MV-4-11 (cell line): ENCODE data around the gene LILRA6.
A peak's percentile ranks its signal among the peaks of the same experiment; 100 is the strongest.
"Not testable (repeated sequence)": the region's sequence is repeated elsewhere in the genome, so short reads cannot be mapped to it uniquely, and the experiment has no call there.

Experiments used
- DNase-seq: peaks from one replicate; lab custom pipeline; 2025; lab: John Stamatoyannopoulos, UW

LILRA6 gene

DNA sequence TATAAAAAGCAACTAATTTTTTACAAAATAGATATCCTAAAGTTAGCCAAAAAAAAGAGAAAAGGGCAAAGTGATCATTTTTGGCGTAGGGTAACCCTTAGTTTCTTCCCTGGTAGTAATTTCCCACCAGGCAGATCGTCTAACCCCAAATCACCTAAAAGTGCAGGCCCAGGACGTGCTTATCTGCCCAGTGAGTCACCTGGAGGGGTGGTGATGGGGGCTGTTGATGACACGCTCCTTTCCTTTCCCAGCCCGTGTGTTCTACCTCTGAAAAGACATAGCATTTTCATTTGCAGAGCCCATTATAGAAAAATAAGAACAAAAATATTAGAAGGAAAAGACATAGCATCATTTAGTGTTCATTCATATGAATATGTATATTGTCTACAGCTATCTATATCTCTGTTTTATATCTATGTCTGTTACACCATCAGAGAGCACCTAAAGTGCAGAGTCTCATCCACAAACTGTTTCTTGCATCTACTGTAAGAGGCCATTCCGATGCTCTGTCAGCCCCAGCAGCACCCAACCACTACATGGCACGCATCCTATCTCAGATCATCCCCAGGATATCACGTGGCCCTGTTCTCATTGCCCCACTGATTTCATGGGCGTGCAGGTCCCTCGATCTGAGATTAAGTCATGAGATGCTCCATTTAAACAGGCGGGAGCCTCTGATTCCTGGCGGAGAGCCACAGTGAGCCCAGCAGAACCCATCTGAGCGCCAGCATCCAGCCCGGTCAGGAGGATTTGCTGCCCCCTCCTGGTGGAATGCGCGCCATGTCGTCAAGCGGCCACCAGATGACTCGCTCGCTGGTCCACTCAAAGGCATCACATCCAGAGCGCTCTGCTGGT lies 11.3 kb downstream of the LILRA6 start:
- peak; percentile 63 for DNase-seq

DNA sequence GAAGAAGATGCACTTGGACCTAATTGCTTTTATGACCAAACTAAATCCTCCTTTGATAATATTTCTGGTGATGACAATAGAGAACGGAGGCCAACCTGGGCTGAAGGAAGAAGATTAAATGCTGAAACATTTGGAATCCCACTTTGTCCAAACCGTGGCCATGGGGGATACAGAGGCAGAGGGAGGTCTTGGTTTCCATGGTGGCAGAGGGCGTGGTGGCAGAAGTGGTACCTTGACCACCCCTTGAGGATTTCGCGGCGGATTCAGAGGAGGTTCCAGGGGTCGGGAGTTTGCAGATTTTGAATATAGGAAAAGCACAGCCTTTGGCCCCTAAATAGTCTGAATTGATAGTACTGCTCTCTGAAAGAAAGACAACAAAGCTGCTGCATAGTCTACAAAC lies 12.6 kb downstream of the LILRA6 start:
- no peak for DNase-seq

DNA sequence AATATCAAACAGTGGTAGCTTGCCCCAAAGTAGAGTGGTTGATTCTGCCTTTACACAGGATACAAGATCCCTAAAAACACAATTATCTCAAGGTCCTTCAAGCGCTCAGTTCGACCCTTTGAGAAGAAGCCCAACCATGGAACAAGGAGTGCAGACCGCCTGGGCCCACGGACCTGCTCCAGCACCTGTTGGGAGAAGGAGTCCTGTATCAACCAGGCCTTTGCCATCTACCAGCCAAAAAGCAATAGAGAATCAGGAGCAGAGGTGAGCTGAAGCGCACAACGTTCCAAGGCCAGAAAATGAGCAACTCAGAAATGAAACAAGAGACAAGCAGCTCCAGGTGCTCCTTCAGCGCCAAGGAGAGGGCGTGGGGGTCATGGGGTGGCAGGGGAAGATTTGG lies 13.4 kb downstream of the LILRA6 start:
- no peak for DNase-seq

DNA sequence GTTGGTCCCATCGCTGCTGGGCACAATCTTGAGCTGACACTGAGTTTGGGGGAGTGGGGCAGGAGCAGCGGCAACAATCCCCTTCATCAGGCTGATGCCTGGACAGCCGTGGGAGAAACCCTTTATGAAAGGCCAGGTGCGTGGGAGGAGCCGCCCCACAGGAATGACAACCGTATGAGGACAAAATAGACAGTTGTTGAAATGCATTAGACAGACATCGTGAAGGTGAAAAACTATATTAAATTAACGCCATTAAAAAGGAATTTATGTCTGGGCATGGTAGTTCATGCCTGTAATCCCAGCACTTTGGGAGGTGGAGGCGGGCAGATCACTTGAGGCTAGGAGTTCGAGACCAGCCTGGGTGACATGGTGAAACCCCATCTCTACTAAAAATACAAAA lies 18.0 kb downstream of the LILRA6 start:
- DNase-seq, result not testable (repeated sequence)

DNA sequence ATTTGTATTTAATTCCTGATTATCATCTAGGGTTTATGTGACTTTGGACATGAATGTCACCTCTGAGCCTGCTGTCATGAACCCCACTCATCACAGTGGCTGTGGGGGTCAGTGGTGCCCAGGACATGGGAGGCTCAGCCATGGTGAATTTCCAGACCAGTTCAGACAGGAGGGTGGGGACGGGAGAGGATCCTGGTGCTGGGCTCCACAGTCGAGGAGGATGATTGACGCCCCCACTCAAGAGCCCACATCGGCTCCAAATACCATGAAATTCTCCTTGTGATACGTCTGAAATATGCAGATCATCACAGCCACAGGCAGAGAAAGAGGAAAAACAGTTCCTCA lies 18.7 kb downstream of the LILRA6 start:
- DNase-seq, result not testable (repeated sequence)

DNA sequence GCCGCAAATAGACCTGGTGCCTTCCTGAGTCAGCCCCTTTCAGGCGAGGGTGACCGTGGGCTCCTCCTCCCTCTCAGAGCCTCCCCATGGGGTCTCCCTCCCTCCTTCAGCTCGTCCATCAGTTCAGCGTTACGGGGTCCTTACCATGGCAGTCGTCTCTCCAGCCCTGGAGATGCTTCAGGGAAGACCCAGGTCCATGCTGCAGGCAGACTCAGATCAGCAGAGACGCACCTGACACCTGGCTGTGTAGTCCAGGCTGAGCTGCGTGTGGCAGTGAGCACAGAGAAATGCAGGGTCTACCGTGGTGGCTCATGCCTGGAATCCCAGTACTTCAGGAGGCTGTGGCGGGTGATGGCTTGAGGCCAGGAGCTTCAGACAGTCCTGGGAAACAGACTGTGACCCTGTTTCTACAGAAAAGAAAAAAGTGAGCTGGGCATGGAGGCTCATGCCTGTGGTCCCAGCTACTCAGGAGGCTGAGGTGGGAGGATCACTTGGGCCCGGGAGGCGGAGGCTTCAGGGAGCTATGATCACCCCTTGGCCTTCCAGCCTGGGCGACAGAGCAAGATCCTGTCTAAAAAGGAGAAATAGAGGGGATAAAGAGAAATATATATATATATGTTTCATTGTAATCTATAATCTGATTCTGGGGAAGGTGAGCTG lies 19.2 kb downstream of the LILRA6 start:
- not testable (repeated sequence) for DNase-seq

DNA sequence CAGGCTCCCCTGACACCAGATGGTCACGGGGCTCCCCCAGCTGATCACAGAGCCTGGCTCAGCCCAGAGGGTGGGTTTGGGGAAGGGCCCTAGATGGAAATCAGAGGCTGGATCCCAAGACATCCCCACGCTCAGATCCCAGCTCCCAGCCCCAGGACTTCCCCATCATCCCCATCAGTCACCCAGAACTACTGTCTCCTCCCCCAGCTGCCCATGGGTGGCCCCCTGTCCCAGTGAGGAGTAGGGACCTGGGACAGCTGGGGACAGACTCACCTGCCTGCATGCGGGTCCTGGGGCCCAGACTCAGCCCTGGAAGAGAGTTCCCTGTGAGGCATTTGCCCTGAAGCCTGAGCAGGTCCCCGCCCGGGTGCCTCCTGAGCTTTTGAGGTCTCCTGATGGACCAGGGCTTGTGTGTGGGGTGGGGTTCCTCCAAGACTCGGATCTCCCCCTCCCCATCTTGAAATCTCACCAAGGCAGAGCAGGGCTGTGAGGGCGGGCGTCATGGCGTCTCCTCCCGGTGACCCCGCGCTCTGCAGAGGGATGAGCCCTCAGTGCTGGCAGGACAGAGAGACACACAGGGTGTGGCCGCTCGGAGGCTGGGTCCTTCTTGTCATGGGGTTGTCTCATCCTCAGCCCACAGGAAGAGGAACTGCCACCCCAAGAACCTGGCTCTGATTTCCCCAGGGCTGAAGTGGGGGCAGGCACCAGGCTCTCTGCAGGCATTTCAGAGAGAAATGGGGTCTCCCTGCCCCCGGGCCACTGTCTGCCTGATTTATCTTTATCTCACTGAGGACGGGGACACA lies 19.9 kb downstream of the LILRA6 start, which contains the start of gene LILRB3:
Gene LILRB3 (minus strand): TSS at position 534 of the 803 bp plus-strand sequence. CDS start 31 bp downstream, at position 503.
- DNase-seq, result not testable (repeated sequence)

DNA sequence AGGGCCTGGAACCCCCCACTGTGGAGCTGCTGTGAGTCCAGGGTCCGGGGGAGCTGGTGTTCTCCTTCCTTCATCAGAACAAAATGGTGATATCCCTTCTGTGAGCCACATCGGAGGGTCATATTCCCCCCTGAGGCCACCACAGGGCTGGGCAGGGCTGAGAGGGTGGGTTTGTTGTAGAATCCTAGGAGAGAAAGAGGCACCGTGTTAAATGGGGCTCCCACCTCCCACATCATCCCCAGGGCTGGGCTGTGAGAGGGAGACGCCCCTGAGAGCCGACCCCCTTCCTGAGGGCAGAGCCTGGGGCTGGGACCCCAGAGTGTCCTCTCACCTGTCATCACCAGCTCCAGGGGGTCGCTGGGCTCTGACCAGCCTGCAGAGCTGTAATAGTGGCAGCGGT lies 20.6 kb downstream of the LILRA6 start:
- not testable (repeated sequence) for DNase-seq

DNA sequence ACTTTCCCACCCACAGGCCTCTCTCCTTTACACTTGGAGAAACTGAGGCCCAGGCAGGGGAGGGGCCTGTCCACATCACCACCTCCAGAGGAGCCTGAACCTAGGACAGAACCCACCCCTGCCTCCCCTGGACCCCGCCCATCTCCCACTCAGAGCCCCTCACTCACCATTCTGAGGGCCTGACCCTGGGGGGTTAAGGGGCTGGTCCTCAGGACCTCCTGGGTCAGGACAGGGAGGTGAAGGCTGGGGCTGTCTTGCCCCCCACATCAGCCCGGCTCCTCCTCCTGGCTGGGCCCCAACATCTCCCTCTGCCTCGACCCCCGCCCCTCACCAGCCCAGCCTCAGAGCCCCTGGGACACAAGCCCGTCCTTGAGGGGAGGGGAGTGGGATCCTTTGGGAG lies 22.9 kb downstream of the LILRA6 start:
- not testable (repeated sequence) for DNase-seq

DNA sequence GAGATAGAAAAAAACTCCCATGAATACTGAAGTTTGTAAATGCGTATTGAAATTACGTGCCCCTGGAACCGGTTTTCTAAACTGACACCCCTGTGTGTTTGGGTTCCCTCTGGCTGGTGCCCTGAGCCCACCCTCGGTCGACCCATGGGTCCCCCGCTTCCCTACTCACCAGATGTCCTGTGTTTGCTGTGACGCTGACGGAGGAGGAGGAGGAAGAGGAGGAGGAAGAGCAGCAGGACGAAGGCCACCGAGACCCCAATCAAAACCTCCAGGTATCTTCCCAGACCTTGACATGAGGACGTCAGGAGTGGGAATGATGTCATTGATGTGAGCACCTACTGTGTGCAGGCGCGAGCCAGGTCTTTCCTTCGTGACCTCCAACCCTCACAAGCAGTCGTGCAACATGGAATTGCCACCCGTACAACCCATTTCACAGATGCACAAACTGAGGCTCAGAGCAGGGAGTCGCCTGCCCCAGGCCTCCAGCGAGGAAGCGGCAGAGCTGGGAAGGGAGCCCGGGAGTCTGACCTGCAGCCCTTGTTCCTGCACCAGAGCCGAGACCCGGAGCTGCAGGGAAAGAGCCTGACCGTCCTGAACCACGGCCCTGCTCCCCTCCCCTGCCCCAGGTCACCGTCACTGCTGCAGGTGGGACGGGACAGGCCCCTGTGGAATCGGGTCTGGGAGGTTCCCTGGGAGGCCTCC lies 23.5 kb downstream of the LILRA6 start:
- no peak for DNase-seq

DNA sequence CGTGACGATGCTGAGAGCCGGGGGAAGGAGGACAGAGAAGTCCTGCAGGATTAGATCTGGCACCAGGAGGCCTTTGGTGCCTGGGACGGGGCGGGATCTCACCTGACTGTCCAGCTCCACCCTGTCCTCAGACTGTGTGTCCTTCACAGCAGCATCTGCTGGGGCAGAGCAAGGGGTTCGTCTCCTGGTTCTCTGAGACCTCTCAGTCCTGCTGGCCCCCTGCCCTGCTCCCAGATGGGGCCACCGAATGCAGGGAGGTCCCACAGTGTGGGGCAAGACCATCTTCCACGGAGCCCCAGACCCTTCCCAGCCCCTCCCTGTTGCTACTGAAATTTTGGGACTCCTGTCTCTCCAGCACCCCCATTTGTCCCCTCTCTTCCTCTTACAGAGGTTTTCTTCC lies 24.3 kb downstream of the LILRA6 start:
- DNase-seq, result no peak

DNA sequence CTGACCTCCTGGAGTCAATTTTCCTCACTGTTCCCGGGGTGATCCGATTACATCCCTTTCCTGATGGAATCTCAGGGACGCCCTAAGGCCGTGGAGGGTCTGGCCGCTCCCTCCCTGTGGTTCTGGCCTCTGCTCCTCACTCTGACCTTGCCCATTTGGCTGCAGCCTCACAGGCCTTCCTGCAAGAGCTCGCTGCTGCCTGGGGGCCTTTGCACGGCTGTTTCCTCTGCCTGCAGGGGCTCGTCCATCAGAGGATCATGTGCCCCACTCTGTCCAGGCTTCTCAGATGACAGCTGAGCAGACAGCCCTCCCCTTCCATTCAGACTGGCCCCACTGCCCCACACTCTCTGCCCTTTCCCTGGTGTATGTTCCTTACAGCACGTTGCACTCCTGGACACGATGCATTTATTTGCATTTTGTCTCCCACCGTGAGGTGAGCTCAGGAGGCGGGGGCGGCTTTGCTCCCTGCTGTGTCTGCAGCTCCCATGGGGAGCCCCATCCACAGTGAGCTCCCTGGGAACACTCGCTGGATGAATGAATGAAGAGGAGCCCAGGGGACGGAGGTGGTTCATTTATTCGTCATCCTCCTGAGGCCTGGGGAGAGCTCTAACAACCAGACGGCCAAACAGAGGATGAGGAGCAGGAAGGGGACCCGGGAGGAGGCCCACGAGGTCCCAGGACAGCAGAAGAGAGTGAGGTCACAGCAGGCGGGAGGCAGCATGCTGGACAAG lies 24.9 kb downstream of the LILRA6 start:
- DNase-seq, result not testable (repeated sequence)

DNA sequence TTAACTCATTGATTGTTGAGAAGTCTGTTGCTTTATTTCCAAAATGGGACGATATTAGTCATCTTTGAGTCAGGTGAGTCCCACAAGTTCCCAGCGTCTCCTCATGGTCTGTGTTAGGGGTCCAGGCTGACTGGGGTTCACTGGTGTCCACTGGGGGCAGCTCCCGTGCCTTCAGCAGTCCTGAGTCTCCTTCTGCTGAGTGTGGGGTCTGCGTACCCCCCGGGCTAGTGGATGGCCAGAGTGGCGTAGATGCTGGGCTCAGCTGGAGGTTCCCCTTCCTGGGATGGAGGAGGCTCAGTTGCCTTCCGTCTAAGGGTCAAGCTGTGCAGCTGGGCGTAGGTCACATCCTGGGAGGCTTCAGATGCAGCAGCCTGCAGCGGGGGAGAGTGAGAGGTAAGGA lies 25.7 kb downstream of the LILRA6 start:
- DNase-seq, result no peak

DNA sequence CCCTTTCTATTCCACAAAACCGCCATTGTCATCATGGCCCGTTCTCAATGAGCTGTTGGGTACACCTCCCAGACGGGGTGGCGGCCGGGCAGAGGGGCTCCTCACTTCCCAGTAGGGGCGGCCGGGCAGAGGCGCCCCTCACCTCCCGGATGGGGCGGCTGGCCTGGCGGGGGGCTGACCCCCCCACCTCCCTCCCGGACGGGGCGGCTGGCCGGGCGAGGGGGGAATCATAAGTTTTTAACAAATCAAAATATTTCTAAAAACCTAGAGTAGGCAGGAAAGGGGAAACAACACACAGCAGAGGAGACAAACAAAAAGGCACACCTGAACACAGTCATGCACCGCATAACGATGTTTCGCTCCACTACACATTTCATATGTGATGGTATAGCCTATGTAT lies 27.9 kb downstream of the LILRA6 start:
- DNase-seq, result not testable (repeated sequence)

DNA sequence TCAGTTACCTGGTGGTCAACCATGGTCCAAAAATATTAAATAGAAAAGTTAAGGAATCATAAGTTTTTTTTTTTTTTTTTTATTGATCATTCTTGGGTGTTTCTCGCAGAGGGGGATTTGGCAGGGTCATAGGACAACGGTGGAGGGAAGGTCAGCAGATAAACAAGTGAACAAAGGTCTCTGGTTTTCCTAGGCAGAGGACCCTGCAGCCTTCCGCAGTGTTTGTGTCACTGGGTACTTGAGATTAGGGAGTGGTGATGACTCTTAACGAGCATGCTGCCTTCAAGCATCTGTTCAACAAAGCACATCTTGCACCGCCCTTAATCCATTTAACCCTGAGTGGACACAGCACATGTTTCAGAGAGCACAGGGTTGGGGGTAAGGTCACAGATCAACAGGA lies 28.4 kb downstream of the LILRA6 start:
- DNase-seq, result not testable (repeated sequence)

DNA sequence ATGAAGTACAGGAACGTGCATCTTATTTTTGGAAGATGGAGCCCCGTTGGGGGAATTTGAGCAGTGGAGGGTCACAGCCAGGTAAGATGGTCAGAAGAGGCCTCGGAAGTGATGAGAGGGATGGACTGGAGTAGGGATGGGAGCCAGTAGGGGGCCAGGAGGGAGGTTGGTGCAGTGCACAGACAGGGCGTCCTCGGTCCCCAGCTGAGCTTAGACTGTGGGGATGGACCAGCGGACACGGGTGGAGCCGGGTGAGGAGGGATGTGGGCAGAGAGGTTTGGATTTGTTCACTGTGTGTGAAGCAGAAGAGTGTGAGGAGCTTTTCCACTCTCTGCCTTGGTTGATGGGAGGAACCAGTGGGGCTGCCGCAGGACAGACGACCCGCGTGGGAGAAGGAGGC lies 31.4 kb downstream of the LILRA6 start:
- no peak for DNase-seq

DNA sequence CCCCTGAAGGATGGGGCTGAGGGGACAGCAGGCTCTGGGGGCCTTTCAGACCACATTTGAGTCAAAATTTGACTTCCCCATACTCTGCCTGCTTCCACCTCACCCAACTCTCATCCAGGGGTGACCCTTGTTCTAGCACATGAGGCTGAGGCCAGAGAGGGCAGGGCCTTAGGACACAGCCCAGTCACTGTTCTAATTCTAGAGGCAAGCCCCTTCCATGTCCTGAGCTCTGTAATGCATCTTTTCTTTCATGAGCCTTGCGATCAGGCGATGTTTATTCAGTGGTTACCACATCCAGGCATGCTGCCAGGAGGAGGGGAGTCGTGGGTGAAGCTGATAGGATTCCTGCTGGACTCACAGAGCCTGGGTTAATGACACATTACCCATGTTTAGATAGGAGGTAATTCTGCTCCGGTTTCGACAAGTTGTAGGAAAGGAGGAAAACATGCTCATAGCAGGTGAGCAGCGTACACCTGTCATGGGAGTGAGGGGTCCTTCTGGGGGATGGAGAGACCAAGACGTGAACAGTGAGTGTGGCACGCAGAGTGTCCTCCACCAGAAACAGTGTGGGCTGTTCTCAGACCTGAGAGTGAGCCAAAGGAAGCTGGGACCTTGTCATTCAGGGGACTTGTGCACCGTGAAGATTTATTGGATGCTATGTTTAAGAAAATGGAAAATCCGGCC lies 32.6 kb downstream of the LILRA6 start:
- peak; percentile 87 for DNase-seq

DNA sequence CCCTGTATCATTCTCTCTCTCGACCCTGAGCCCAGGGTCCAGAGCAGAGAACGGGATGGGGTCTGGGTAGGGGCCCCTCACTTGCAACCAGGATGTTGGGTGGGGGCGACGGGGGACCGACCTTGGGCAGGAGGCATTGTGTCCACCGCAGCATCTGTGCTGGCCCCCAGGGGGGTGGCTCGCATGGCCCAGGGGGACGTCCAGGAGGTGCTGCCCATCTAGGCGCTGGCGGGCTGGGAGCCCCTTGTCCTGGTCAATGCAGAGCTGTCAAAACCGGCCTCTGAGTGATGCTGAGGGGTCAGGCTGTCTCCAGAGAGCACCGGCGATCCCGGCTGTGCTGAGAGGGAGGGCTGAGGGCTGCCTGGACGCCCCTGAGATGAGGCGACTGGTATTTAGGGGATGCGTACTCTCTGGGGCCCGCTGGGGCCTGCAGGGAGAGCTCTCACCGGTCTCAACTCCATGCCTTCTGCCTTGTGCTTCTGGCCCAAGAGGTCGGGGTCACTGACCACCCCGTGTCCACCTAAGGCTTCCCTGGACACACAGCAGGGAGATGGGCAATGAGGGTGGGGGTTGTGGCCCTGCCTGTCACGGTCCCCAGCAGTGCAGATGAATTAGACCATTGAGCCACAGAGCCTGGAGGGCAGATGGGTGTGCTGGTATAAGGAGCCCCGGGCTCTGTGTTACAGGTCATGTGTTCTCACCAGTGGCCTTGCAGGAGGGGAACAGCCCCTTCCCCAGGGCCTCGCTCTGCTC lies 33.4 kb downstream of the LILRA6 start:
- no peak for DNase-seq

DNA sequence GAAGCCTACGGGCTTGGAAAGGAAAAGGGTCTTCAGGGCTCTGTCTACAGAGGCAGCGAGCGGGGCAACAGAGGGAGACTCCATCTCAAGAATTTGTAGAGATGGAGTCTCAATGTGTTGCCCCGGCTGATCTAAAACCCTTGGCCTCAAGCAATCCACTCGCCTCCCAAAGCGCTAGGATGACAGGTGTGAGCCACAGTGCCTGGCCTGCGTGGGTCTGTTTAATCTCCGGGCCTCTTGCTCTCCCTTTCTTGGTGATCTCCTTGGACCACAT lies 33.9 kb downstream of the LILRA6 start:
- DNase-seq, result no peak
